GM19238 (cell line): ENCODE data around the gene HECTD1.
"Not testable (repeated sequence)": the region's sequence is repeated elsewhere in the genome, so short reads cannot be mapped to it uniquely, and the experiment has no call there.

ENCODE experiments used
- DNase-seq: peaks from one replicate; pipeline ENCODE4 v3.0.0; 2011; ENCODE audit warnings: low spot score; ENCODE audit not compliant: insufficient read length

The HECTD1 gene

DNA sequence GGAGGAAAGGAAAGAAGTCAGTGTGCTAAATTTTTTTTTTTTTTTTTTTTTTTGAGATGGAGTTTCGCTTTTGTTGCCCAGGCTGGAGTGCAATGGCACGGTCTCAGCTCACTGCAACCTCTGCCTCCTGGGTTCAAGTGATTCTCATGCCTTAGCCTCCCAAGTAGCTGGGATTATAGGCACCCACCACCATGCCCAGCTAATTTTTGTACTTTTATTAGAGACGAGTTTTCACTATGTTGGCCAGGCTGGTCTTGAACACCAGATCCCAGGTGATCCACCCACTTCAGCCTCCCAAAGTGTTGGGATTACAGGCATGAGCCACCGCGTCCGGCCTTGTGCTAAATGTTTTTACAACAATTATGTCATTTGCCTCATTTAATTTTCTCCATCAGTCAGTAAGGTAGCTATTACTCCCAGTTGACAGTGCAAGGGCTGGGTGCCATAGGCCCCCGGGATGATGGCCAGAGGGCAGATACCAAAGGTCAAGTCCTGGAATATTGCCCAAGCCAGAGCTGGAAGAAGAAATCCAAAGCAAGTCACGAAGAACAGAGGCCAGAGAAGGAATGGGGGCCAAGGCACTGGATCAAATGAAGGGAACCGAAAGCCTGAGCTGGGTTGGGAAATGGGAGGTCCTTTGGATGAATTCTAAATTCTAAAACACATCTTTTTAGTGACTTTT, 154.5 kb downstream of the HECTD1 start:
- DNase-seq: not testable (repeated sequence)

- DNase-seq: no peak
Observed at GRCh38 chr14:31051511-31051910, 156.1 kb downstream of the HECTD1 start.

DNA sequence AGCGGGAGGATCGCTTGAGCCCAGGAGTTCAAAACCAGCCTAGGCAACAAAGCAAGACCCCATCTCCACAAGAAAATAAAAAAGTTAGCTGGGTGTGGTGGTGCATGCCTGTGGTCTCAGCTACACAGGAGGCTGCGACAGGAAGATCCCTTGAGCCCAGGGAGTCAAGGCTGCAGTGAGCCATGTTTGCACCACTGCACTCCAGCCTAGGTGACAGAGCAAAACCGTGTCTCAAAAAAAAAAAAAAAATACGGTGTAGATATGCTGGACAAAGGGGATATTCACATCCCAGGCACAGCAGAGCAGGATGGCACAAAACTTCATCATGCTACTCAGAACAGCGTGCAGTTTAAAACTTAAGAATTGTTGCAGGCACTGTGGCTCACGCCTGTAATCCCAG, 156.6 kb downstream of the HECTD1 start:
- DNase-seq: no peak
